OCI-LY7 (cell line): ENCODE data around the gene TDRD9.

Experiments
- CTCF ChIP-seq: fragments of 200-600 bp; sonication (generic); conservative IDR thresholded peaks from 2 replicates; pipeline ENCODE4 v1.5.1; 2014; ENCODE audit warnings: mild to moderate bottlenecking, antibody characterized with exemption, low read length, moderate library complexity, mixed read lengths
- EZH2phosphoT487 ChIP-seq: fragments of 200-600 bp; sonication (generic); IDR thresholded peaks from 2 replicates; pipeline ENCODE4 v1.6.1; 2018; ENCODE audit warnings: low read depth, borderline replicate concordance, mild to moderate bottlenecking, mixed run types, antibody characterized with exemption, low read length, moderate library complexity, mixed read lengths

- TF ChIP-seq CTCF (no peak), EZH2phosphoT487 (no peak)
Measured at GRCh38 chr14:104051092-104051813, 123.0 kb downstream of the TDRD9 start.
